Brain microvascular endothelial cell (primary cell): Measurements from ENCODE around the gene BCL3.
"Not testable (repeated sequence)": the region's sequence is repeated elsewhere in the genome, so short reads cannot be mapped to it uniquely, and the experiment has no call there.

Experiments used
- DNase-seq: peaks from one replicate; pipeline ENCODE4 v3.0.0-alpha.2; 2020
- H3K27ac ChIP-seq: fragments of 250-450 bp; sonication (Bioruptor Pico); 2 replicates; pipeline ENCODE4 v1.5.1; 2020; ENCODE audit warnings: mild to moderate bottlenecking, moderate library complexity
- H3K27me3 ChIP-seq: fragments of 250-450 bp; sonication (Bioruptor Pico); replicated peaks from 2 replicates; pipeline ENCODE4 v1.5.1; 2020; ENCODE audit warnings: mild to moderate bottlenecking
- H3K36me3 ChIP-seq: fragments of 250-450 bp; sonication (Bioruptor Pico); replicated peaks from 2 replicates; pipeline ENCODE4 v1.5.1; 2020; ENCODE audit warnings: mild to moderate bottlenecking
- H3K4me3 ChIP-seq: 2 replicates; pipeline ENCODE4 v1.5.1; 2011; ENCODE audit warnings: low read depth, mild to moderate bottlenecking, control low read depth, low read length, moderate library complexity
- in situ Hi-C: cut with HindIII; loops from 2 replicates; pipeline ENCODE4 v1.10.0; 2017; ENCODE audit warnings: low sequenced_read_pairs, low pct_ligation_motif_present
- TF ChIP-seq, protein P1 (sequence below): IDR thresholded peaks from 2 replicates; pipeline ENCODE4 v1.5.1; 2011; ENCODE audit warnings: low read depth, mild to moderate bottlenecking, moderate library complexity, low read length, control low read depth, inconsistent platforms; ENCODE audit errors: missing control alignments

The BCL3 gene

DNA sequence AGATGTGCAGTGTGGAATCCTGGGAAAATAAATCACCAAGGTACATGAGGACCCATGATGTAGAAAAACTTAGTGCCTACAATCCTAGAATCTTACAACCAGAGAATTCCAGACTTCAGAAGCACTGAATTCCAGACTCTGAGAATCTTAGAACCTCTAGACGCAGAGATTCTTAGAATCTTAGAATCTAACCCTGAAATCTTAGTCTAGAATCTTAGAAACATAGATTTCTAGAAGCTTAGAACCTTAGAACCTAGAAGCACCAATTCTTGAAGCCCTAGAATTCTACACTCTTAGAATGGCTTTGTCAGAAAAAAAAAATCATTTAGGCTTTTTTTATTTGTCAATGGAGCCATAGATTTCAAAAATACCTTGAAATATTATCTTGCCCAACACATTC lies 43.5 kb upstream of the BCL3 start:
- no peak overlapping the region for H3K4me3 ChIP-seq
- in situ Hi-C loops = no loop called here
- no peaks in the 10 kb centered on the region for H3K36me3 ChIP-seq
- no peaks in the 10 kb centered on the region for H3K27me3 ChIP-seq
- no peak for DNase-seq
- H3K27ac ChIP-seq = no peak overlapping the region
- TF ChIP-seq, protein P1, sequence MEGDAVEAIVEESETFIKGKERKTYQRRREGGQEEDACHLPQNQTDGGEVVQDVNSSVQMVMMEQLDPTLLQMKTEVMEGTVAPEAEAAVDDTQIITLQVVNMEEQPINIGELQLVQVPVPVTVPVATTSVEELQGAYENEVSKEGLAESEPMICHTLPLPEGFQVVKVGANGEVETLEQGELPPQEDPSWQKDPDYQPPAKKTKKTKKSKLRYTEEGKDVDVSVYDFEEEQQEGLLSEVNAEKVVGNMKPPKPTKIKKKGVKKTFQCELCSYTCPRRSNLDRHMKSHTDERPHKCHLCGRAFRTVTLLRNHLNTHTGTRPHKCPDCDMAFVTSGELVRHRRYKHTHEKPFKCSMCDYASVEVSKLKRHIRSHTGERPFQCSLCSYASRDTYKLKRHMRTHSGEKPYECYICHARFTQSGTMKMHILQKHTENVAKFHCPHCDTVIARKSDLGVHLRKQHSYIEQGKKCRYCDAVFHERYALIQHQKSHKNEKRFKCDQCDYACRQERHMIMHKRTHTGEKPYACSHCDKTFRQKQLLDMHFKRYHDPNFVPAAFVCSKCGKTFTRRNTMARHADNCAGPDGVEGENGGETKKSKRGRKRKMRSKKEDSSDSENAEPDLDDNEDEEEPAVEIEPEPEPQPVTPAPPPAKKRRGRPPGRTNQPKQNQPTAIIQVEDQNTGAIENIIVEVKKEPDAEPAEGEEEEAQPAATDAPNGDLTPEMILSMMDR = no peak

DNA sequence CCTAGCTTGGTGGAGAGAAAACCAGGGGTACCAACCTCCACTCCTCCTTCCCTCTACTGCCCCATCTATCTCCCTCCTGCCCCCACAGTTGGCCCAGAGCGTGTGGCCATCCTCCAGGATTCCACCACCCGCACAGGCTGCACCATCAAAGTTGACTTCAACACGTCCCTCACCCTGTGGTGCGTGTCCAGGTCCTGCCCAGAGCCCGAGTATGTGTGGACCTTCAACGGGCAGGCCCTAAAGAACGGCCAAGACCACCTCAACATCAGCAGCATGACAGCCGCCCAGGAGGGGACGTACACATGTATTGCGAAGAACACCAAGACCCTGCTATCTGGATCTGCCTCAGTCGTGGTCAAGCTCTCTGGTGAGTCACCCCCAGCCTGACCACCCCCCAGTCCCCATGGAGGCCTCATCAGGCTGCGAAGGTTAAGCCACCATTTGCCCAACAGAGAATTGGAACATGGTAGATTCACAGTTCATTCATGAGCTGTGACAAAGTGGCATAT lies 43.0 kb upstream of the BCL3 start:
- H3K27ac ChIP-seq = no peak overlapping the region
- H3K27me3 ChIP-seq = no peaks in the 10 kb centered on the region
- DNase-seq = no peak
- no peak overlapping the region for H3K4me3 ChIP-seq
- in situ Hi-C loops = no loop called here
- H3K36me3 ChIP-seq = no peaks in the 10 kb centered on the region
- TF ChIP-seq, protein P1 = no peak

DNA sequence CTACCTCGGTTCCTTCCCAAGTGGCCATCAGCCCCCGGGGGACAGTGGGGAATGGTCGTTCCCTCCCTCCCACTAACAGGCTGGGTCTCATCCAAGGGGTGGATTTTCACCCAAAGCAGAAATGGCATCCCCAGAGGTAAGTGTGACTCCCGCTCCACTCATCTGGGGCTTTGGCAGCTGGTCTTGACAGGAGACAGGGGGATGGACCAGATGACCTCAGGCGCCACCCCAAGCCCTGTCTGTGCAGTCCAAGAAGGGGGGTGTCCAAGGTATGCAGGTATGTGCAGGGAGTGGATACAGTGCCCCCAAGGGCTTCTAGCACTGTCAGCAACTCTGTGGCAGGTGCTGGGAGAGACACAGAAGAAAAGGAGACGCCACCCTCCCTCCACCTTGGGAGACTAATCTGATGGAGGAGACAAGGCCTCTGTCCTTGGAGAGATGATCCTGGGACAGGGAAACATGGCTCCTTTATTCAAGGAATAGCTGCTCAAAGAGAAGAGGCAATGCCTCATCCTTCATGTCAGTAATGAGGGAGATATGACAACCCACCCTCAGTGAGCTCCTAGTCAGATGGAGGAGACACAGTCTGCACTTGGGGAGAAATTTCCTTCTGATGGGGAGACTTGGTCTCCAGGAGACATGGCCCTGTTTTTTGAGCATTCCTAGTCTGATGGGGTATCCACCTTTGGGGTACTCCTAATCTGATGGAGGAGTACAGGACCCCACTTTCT lies 41.8 kb upstream of the BCL3 start:
- no peak for DNase-seq
- H3K27me3 ChIP-seq = no peaks in the 10 kb centered on the region
- in situ Hi-C loops = no loop called here
- no peaks in the 10 kb centered on the region for H3K36me3 ChIP-seq
- TF ChIP-seq, protein P1 = no peak
- H3K27ac ChIP-seq = no peak overlapping the region
- no peak overlapping the region for H3K4me3 ChIP-seq

DNA sequence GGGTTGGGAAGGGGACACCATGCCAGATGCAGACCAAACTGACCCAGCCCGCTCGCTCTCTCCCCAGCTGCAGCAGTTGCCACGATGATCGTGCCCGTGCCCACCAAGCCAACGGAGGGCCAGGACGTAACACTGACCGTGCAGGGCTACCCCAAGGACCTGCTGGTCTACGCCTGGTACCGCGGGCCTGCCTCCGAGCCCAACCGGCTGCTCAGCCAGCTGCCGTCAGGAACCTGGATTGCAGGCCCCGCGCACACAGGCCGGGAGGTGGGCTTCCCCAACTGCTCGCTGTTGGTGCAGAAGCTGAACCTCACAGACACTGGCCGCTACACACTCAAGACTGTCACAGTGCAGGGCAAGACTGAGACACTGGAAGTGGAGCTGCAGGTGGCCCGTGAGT lies 40.7 kb upstream of the BCL3 start:
- TF ChIP-seq, protein P1 = no peak
- Histone ChIP-seq H3K27me3 (no peaks in the 10 kb centered on the region), H3K27ac (no peak overlapping the region), H3K4me3 (no peak overlapping the region), H3K36me3 (no peaks in the 10 kb centered on the region)
- DNase-seq = no peak
- in situ Hi-C loops = no loop called here

DNA sequence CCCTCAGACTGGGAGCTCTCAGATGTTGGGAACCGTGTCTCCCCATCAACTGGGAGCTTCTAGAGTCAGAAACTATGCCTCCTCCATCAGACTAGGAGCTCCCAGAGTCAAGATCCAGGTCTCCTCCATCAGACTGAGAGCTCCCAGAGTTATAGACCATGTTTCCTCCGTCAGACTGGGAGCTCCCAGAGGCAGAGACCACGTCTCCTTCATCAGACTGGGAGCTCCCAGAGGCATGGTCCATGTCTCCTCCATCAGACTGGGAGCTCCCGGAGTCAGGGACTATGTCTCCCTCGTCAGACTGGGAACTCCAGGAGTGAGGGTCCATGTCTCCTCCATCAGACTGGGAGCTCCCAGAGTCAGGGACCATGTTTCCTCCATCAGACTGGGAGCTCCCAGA lies 39.6 kb upstream of the BCL3 start:
- Histone ChIP-seq H3K4me3 (no peak overlapping the region), H3K36me3 (no peaks in the 10 kb centered on the region), H3K27me3 (no peaks in the 10 kb centered on the region), H3K27ac (no peak overlapping the region)
- DNase-seq = no peak
- in situ Hi-C loops = no loop called here
- TF ChIP-seq, protein P1 = no peak

- H3K27me3 ChIP-seq, DNase-seq, in situ Hi-C loops, H3K4me3 ChIP-seq, H3K27ac ChIP-seq, H3K36me3 ChIP-seq: not testable (repeated sequence)
Observed at GRCh38 chr19:44709434-44710266, 38.9 kb upstream of the BCL3 start.
